CD8-positive, alpha-beta memory T cell (primary cell): ENCODE measurements around the gene TSNAXIP1. TPM values are rescaled to one million over a fixed set of nuclear protein-coding genes. Genes with fewer than 3 reads are reported as not detected.

Source experiments
- polyA plus RNA-seq: library from polyadenylated mRNA; unstranded; fragments of 300-500 nt; fragmentation: Illumina TruSeq; gene quantifications from one replicate; pipeline ENCODE4 v1.2.3, GENCODE V29; 2021
- total RNA-seq, 2 experiments: library from RNA; stranded (reverse); gene quantifications; one replicate each; pipeline ENCODE4 v1.2.3, GENCODE V29; 2021

TSNAXIP1 gene
- total and polyA plus RNA-seq, 3 experiments from 2014 or later: 0.13 to 1.5 (median 1.2) TPM

Other genes with a start within 250 kb of the TSNAXIP1 start
- gene CTCF, start 244.4 kb upstream of the TSNAXIP1 start, total RNA-seq: 10 to 100 TPM; 65.4 to 67.4 TPM
- 66.4 TPM for gene CTCF, start 244.4 kb upstream of the TSNAXIP1 start, polyA plus RNA-seq
- 100 to 1,000 TPM; 124 to 139 TPM for gene CARMIL2, start 161.7 kb upstream of the TSNAXIP1 start, total RNA-seq
- 24.5 TPM for gene CARMIL2, start 161.7 kb upstream of the TSNAXIP1 start, polyA plus RNA-seq
- gene ACD, start 146.6 kb upstream of the TSNAXIP1 start, total RNA-seq: 10 to 100 TPM; 79.1 to 81.7 TPM
- 55.6 TPM for gene ACD, start 146.6 kb upstream of the TSNAXIP1 start, polyA plus RNA-seq
- 10 to 100 TPM; 16.7 to 18.3 TPM for gene PARD6A, start 145.9 kb upstream of the TSNAXIP1 start, total RNA-seq
- gene PARD6A, start 145.9 kb upstream of the TSNAXIP1 start, polyA plus RNA-seq: 14.7 TPM
- 10 to 100 TPM; 15.1 to 15.6 TPM for gene ENKD1, start 140.1 kb upstream of the TSNAXIP1 start, total RNA-seq
- gene ENKD1, start 140.1 kb upstream of the TSNAXIP1 start, polyA plus RNA-seq: 1.7 TPM
- 1 to 10 TPM in 1 of 2 experiments, under 1 TPM in 1; 0.79 to 1.9 TPM for gene C16orf86, start 140.1 kb upstream of the TSNAXIP1 start, total RNA-seq
- 2.7 TPM for gene C16orf86, start 140.1 kb upstream of the TSNAXIP1 start, polyA plus RNA-seq
- gene GFOD2, start 87.6 kb upstream of the TSNAXIP1 start, total RNA-seq: 10 to 100 TPM; 21.3 to 23.7 TPM
- 11.2 TPM for gene GFOD2, start 87.6 kb upstream of the TSNAXIP1 start, polyA plus RNA-seq
- 10 to 100 TPM; 18.9 to 20.0 TPM for gene RANBP10, start 329 bp upstream of the TSNAXIP1 start, total RNA-seq
- gene RANBP10, start 329 bp upstream of the TSNAXIP1 start, polyA plus RNA-seq: 11.1 TPM
- gene THAP11, start 35.4 kb downstream of the TSNAXIP1 start, total RNA-seq: 10 to 100 TPM; 52.6 to 55.1 TPM
- 153 TPM for gene THAP11, start 35.4 kb downstream of the TSNAXIP1 start, polyA plus RNA-seq
- 100 to 1,000 TPM; 181 TPM for gene NUTF2, start 40.0 kb downstream of the TSNAXIP1 start, total RNA-seq
- gene NUTF2, start 40.0 kb downstream of the TSNAXIP1 start, polyA plus RNA-seq: 129 TPM
- gene CENPT, start 40.8 kb downstream of the TSNAXIP1 start, total RNA-seq: 10 to 100 TPM; 56.5 to 58.6 TPM
- 14.3 TPM for gene CENPT, start 40.8 kb downstream of the TSNAXIP1 start, polyA plus RNA-seq
- 100 to 1,000 TPM; 105 to 108 TPM for gene EDC4, start 66.2 kb downstream of the TSNAXIP1 start, total RNA-seq
- gene EDC4, start 66.2 kb downstream of the TSNAXIP1 start, polyA plus RNA-seq: 30.1 TPM
- under 1 TPM in 1 of 2 experiments, not detected in 1; 0.97 TPM for gene NRN1L, start 78.0 kb downstream of the TSNAXIP1 start, total RNA-seq
- gene NRN1L, start 78.0 kb downstream of the TSNAXIP1 start, polyA plus RNA-seq: 0.83 TPM
- gene PSKH1, start 86.4 kb downstream of the TSNAXIP1 start, total RNA-seq: 10 to 100 TPM; 13.6 to 14.5 TPM
- 27.0 TPM for gene PSKH1, start 86.4 kb downstream of the TSNAXIP1 start, polyA plus RNA-seq
- gene CTRL, start 125.0 kb downstream of the TSNAXIP1 start, total RNA-seq: 1 to 10 TPM; 4.1 to 4.9 TPM
- gene CTRL, start 125.0 kb downstream of the TSNAXIP1 start, polyA plus RNA-seq: 1.5 TPM
- 100 to 1,000 TPM; 176 to 189 TPM for gene PSMB10, start 130.0 kb downstream of the TSNAXIP1 start, total RNA-seq
- gene PSMB10, start 130.0 kb downstream of the TSNAXIP1 start, polyA plus RNA-seq: 518 TPM
- 10 to 100 TPM; 12.7 to 12.8 TPM for gene LCAT, start 137.2 kb downstream of the TSNAXIP1 start, total RNA-seq
- 0.74 TPM for gene LCAT, start 137.2 kb downstream of the TSNAXIP1 start, polyA plus RNA-seq
- gene SLC12A4, start 161.7 kb downstream of the TSNAXIP1 start, total RNA-seq: 10 to 100 TPM; 30.6 to 34.1 TPM
- gene SLC12A4, start 161.7 kb downstream of the TSNAXIP1 start, polyA plus RNA-seq: 5.1 TPM
- under 1 TPM; 0.18 TPM for gene DPEP3, start 173.6 kb downstream of the TSNAXIP1 start, total RNA-seq
- gene DPEP3, start 173.6 kb downstream of the TSNAXIP1 start, polyA plus RNA-seq: 0.10 TPM
- 1 to 10 TPM; 6.2 to 6.4 TPM for gene DPEP2, start 192.6 kb downstream of the TSNAXIP1 start, total RNA-seq
- 34.0 TPM for gene DPEP2, start 192.6 kb downstream of the TSNAXIP1 start, polyA plus RNA-seq
- not detected for gene DPEP2NB, start 209.0 kb downstream of the TSNAXIP1 start, total RNA-seq
- gene DPEP2NB, start 209.0 kb downstream of the TSNAXIP1 start, polyA plus RNA-seq: not detected
- 10 to 100 TPM; 28.3 to 29.2 TPM for gene DDX28, start 216.3 kb downstream of the TSNAXIP1 start, total RNA-seq
- 31.5 TPM for gene DDX28, start 216.3 kb downstream of the TSNAXIP1 start, polyA plus RNA-seq
- 10 to 100 TPM; 31.3 to 32.2 TPM for gene DUS2, start 216.4 kb downstream of the TSNAXIP1 start, total RNA-seq
- gene DUS2, start 216.4 kb downstream of the TSNAXIP1 start, polyA plus RNA-seq: 15.3 TPM